ENCODE results near the gene GTF2B. TPM values are rescaled to one million over a fixed set of nuclear protein-coding genes. Genes with fewer than 3 reads are reported as not detected.

Gene GTF2B
- total and polyA plus RNA-seq, 2 experiments from 2014 or later: 19.8 to 19.9 TPM

DNA sequence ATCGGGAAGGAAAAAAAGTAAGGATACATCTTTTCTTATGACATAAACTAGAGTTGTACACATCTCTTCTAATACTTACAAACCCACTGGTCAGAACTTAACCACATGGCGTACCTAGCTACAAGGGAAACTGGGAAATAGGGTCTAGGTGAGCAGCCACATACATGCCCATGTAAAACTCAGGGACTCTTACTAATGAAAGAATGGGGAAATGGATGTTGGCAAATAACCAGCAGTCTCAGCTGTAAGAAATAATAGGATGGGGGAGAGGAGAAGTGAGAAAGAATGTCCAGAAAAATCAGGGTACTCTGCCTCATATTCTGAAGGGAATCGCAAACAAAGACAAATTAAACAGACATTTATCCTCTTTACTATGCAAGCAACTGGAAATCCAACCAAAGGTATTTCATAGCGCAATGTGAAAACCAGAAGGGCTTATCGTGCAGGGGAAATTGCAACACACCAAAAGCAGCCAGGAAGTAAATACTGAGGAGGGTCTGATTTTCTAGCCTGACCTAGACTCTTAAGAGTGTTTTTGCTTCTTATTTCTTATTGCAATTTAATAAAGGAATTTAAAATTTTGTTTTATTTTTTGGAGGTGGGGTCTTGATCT, 17.5 kb downstream of the GTF2B start:
- H3K79me2 ChIP-seq (replicated peaks; ENCODE audit: insufficient read depth): no peaks in the 10 kb centered on the region; the same call in 1 of the 2 replicates
- no peak overlapping the region for H3K4me3 ChIP-seq
- H3F3A ChIP-seq (replicated peaks; ENCODE audit: low read depth): no peaks in the 10 kb centered on the region
- no peak for ATAC-seq
- no peaks in the 10 kb centered on the region for H3K9me2 ChIP-seq (ENCODE audit: insufficient read depth)
- H3K36me3 ChIP-seq (ENCODE audit: insufficient read depth): no peaks in the 10 kb centered on the region; the same call in 1 of the 2 replicates
- H3K27ac Mint-ChIP-seq: no peak overlapping the region
- no peak overlapping the region for H3K27ac ChIP-seq (ENCODE audit: low read depth)
- no peak overlapping the region for H3K4me3 Mint-ChIP-seq
- H3K9me3 Mint-ChIP-seq: no peaks in the 10 kb centered on the region
- H2AFZ ChIP-seq: no peak overlapping the region
- no peaks in the 10 kb centered on the region for H3K36me3 Mint-ChIP-seq (ENCODE audit: low read depth)
- no peak overlapping the region for H3K4me2 ChIP-seq
- no peak for TF ChIP-seq EZH2phosphoT487 (IDR thresholded peaks at IDR 0.05; ENCODE audit: unreplicated experiment)
- TF ChIP-seq CREB1 (CRISPR knock-in tag; IDR thresholded peaks at IDR 0.05; ENCODE audit: low read depth): no peak
- no peak for TF ChIP-seq JUNB (IDR thresholded peaks at IDR 0.05; ENCODE audit: unreplicated experiment)
- TF ChIP-seq, protein P1, sequence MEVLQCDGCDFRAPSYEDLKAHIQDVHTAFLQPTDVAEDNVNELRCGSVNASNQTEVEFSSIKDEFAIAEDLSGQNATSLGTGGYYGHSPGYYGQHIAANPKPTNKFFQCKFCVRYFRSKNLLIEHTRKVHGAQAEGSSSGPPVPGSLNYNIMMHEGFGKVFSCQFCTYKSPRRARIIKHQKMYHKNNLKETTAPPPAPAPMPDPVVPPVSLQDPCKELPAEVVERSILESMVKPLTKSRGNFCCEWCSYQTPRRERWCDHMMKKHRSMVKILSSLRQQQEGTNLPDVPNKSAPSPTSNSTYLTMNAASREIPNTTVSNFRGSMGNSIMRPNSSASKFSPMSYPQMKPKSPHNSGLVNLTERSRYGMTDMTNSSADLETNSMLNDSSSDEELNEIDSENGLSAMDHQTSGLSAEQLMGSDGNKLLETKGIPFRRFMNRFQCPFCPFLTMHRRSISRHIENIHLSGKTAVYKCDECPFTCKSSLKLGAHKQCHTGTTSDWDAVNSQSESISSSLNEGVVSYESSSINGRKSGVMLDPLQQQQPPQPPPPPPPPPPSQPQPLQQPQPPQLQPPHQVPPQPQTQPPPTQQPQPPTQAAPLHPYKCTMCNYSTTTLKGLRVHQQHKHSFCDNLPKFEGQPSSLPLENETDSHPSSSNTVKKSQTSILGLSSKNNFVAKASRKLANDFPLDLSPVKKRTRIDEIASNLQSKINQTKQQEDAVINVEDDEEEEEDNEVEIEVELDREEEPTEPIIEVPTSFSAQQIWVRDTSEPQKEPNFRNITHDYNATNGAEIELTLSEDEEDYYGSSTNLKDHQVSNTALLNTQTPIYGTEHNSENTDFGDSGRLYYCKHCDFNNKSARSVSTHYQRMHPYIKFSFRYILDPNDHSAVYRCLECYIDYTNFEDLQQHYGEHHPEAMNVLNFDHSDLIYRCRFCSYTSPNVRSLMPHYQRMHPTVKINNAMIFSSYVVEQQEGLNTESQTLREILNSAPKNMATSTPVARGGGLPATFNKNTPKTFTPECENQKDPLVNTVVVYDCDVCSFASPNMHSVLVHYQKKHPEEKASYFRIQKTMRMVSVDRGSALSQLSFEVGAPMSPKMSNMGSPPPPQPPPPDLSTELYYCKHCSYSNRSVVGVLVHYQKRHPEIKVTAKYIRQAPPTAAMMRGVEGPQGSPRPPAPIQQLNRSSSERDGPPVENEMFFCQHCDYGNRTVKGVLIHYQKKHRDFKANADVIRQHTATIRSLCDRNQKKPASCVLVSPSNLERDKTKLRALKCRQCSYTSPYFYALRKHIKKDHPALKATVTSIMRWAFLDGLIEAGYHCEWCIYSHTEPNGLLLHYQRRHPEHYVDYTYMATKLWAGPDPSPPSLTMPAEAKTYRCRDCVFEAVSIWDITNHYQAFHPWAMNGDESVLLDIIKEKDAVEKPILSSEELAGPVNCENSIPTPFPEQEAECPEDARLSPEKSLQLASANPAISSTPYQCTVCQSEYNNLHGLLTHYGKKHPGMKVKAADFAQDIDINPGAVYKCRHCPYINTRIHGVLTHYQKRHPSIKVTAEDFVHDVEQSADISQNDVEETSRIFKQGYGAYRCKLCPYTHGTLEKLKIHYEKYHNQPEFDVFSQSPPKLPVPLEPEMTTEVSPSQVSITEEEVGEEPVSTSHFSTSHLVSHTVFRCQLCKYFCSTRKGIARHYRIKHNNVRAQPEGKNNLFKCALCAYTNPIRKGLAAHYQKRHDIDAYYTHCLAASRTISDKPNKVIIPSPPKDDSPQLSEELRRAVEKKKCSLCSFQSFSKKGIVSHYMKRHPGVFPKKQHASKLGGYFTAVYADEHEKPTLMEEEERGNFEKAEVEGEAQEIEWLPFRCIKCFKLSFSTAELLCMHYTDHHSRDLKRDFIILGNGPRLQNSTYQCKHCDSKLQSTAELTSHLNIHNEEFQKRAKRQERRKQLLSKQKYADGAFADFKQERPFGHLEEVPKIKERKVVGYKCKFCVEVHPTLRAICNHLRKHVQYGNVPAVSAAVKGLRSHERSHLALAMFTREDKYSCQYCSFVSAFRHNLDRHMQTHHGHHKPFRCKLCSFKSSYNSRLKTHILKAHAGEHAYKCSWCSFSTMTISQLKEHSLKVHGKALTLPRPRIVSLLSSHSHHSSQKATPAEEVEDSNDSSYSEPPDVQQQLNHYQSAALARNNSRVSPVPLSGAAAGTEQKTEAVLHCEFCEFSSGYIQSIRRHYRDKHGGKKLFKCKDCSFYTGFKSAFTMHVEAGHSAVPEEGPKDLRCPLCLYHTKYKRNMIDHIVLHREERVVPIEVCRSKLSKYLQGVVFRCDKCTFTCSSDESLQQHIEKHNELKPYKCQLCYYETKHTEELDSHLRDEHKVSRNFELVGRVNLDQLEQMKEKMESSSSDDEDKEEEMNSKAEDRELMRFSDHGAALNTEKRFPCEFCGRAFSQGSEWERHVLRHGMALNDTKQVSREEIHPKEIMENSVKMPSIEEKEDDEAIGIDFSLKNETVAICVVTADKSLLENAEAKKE (CRISPR knock-in tag; IDR thresholded peaks at IDR 0.05): no peak
- TF ChIP-seq, protein P2, sequence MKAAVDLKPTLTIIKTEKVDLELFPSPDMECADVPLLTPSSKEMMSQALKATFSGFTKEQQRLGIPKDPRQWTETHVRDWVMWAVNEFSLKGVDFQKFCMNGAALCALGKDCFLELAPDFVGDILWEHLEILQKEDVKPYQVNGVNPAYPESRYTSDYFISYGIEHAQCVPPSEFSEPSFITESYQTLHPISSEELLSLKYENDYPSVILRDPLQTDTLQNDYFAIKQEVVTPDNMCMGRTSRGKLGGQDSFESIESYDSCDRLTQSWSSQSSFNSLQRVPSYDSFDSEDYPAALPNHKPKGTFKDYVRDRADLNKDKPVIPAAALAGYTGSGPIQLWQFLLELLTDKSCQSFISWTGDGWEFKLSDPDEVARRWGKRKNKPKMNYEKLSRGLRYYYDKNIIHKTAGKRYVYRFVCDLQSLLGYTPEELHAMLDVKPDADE (IDR thresholded peaks at IDR 0.05): no peak
- TF ChIP-seq STAT1 (IDR thresholded peaks at IDR 0.05; ENCODE audit: unreplicated experiment): no peak
- no peak for TF ChIP-seq ZNF114 (CRISPR knock-in tag; IDR thresholded peaks at IDR 0.05)
- TF ChIP-seq ZNF331 (CRISPR knock-in tag; IDR thresholded peaks at IDR 0.05; ENCODE audit: low read depth): no peak
- no peak for TF ChIP-seq POLR2AphosphoS5 (IDR thresholded peaks at IDR 0.05; ENCODE audit: low read depth)
- no peak for TF ChIP-seq EZH2 (IDR thresholded peaks at IDR 0.05; ENCODE audit: low read depth, unreplicated experiment)
- TF ChIP-seq, protein P3, sequence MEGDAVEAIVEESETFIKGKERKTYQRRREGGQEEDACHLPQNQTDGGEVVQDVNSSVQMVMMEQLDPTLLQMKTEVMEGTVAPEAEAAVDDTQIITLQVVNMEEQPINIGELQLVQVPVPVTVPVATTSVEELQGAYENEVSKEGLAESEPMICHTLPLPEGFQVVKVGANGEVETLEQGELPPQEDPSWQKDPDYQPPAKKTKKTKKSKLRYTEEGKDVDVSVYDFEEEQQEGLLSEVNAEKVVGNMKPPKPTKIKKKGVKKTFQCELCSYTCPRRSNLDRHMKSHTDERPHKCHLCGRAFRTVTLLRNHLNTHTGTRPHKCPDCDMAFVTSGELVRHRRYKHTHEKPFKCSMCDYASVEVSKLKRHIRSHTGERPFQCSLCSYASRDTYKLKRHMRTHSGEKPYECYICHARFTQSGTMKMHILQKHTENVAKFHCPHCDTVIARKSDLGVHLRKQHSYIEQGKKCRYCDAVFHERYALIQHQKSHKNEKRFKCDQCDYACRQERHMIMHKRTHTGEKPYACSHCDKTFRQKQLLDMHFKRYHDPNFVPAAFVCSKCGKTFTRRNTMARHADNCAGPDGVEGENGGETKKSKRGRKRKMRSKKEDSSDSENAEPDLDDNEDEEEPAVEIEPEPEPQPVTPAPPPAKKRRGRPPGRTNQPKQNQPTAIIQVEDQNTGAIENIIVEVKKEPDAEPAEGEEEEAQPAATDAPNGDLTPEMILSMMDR (conservative IDR thresholded peaks at IDR 0.05; ENCODE audit: low read depth in 2 of 2): no peak
- TF ChIP-seq NANOG (IDR thresholded peaks at IDR 0.05; ENCODE audit: borderline replicate concordance): no peak
- no peak for TF ChIP-seq REST (IDR thresholded peaks at IDR 0.05; ENCODE audit: unreplicated experiment)
- H3K27me3 ChIP-seq (ENCODE audit: insufficient read depth): no peaks in the 10 kb centered on the region
- no peaks in the 10 kb centered on the region for H4K20me1 ChIP-seq (replicated peaks; ENCODE audit: insufficient read depth)
- DNase-seq (ENCODE audit: low spot score): no peak
- H3K27me3 Mint-ChIP-seq (ENCODE audit: insufficient read depth, low read depth, poor library complexity): no peaks in the 10 kb centered on the region
- no peaks in the 10 kb centered on the region for H3K4me1 ChIP-seq (ENCODE audit: insufficient read depth)
- peaks cover 4% of the 10 kb centered on the region; the same call in 1 of the 3 replicates for H3K4me1 Mint-ChIP-seq
